Fibroblast of lung (primary cell): ENCODE results near the gene ERMAP.

Experiments used
- CTCF ChIP-seq, 2 donors: IDR thresholded peaks in 1 of 2; conservative IDR thresholded peaks in 1 of 2; 1 replicate in 1 of 2; 2 replicates in 1 of 2; pipeline ENCODE4 v1.5.1; 2011 to 2012; ENCODE audit warnings: low read length in 2 of 2, control low read depth in 1 of 2, inconsistent platforms in 1 of 2, low read depth in 1 of 2, mild to moderate bottlenecking in 1 of 2
- EZH2 ChIP-seq: IDR thresholded peaks from 2 replicates; pipeline ENCODE4 v1.5.1; 2012; ENCODE audit warnings: low read length, control low read depth, mild to moderate bottlenecking; ENCODE audit errors: missing control alignments

GRCh38 chr1:42822800-42823392, 6.0 kb downstream of the ERMAP start:
- TF ChIP-seq CTCF (conservative IDR thresholded peaks at IDR 0.05 in 1 of 2, IDR thresholded peaks at IDR 0.05 in 1 of 2; ENCODE audit: low read depth in 1 of 2, low read length in 2 of 2): no peak
- no peak for TF ChIP-seq EZH2
